Measurements from ENCODE around the gene RNF217. TPM values are rescaled to one million over a fixed set of nuclear protein-coding genes. Genes with fewer than 3 reads are reported as not detected.

RNF217 gene
- total and polyA plus RNA-seq, 2 of the 8 experiments (the other 6 are each of a cell fraction or from before 2014, with no cell fraction given) = 2.0 to 8.9 TPM

DNA sequence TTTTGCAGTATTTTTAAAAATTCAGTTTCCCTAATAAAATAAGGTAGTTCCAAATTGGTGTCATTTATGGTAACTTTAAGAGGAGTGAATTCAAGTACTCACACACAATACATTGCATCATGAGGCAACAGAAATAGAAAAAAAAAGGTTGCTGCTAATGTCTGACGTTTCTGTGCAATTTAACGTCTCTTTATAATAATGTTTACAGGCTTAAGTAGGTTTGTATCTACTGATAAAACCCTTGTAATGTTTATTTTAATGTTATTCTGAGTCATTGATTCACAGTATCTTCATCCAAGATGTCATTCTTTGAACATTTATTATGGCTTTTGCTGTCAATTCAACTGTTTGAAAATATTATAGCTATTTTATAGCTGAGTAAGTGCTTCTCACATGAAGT is 86.0 kb downstream of the RNF217 start (continued):
- TF ChIP-seq, protein P1, sequence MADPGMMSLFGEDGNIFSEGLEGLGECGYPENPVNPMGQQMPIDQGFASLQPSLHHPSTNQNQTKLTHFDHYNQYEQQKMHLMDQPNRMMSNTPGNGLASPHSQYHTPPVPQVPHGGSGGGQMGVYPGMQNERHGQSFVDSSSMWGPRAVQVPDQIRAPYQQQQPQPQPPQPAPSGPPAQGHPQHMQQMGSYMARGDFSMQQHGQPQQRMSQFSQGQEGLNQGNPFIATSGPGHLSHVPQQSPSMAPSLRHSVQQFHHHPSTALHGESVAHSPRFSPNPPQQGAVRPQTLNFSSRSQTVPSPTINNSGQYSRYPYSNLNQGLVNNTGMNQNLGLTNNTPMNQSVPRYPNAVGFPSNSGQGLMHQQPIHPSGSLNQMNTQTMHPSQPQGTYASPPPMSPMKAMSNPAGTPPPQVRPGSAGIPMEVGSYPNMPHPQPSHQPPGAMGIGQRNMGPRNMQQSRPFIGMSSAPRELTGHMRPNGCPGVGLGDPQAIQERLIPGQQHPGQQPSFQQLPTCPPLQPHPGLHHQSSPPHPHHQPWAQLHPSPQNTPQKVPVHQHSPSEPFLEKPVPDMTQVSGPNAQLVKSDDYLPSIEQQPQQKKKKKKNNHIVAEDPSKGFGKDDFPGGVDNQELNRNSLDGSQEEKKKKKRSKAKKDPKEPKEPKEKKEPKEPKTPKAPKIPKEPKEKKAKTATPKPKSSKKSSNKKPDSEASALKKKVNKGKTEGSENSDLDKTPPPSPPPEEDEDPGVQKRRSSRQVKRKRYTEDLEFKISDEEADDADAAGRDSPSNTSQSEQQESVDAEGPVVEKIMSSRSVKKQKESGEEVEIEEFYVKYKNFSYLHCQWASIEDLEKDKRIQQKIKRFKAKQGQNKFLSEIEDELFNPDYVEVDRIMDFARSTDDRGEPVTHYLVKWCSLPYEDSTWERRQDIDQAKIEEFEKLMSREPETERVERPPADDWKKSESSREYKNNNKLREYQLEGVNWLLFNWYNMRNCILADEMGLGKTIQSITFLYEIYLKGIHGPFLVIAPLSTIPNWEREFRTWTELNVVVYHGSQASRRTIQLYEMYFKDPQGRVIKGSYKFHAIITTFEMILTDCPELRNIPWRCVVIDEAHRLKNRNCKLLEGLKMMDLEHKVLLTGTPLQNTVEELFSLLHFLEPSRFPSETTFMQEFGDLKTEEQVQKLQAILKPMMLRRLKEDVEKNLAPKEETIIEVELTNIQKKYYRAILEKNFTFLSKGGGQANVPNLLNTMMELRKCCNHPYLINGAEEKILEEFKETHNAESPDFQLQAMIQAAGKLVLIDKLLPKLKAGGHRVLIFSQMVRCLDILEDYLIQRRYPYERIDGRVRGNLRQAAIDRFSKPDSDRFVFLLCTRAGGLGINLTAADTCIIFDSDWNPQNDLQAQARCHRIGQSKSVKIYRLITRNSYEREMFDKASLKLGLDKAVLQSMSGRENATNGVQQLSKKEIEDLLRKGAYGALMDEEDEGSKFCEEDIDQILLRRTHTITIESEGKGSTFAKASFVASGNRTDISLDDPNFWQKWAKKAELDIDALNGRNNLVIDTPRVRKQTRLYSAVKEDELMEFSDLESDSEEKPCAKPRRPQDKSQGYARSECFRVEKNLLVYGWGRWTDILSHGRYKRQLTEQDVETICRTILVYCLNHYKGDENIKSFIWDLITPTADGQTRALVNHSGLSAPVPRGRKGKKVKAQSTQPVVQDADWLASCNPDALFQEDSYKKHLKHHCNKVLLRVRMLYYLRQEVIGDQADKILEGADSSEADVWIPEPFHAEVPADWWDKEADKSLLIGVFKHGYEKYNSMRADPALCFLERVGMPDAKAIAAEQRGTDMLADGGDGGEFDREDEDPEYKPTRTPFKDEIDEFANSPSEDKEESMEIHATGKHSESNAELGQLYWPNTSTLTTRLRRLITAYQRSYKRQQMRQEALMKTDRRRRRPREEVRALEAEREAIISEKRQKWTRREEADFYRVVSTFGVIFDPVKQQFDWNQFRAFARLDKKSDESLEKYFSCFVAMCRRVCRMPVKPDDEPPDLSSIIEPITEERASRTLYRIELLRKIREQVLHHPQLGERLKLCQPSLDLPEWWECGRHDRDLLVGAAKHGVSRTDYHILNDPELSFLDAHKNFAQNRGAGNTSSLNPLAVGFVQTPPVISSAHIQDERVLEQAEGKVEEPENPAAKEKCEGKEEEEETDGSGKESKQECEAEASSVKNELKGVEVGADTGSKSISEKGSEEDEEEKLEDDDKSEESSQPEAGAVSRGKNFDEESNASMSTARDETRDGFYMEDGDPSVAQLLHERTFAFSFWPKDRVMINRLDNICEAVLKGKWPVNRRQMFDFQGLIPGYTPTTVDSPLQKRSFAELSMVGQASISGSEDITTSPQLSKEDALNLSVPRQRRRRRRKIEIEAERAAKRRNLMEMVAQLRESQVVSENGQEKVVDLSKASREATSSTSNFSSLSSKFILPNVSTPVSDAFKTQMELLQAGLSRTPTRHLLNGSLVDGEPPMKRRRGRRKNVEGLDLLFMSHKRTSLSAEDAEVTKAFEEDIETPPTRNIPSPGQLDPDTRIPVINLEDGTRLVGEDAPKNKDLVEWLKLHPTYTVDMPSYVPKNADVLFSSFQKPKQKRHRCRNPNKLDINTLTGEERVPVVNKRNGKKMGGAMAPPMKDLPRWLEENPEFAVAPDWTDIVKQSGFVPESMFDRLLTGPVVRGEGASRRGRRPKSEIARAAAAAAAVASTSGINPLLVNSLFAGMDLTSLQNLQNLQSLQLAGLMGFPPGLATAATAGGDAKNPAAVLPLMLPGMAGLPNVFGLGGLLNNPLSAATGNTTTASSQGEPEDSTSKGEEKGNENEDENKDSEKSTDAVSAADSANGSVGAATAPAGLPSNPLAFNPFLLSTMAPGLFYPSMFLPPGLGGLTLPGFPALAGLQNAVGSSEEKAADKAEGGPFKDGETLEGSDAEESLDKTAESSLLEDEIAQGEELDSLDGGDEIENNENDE (IDR thresholded peaks at IDR 0.05; ENCODE audit: insufficient replicate concordance, low read length) = no peak
- TF ChIP-seq, protein P2, sequence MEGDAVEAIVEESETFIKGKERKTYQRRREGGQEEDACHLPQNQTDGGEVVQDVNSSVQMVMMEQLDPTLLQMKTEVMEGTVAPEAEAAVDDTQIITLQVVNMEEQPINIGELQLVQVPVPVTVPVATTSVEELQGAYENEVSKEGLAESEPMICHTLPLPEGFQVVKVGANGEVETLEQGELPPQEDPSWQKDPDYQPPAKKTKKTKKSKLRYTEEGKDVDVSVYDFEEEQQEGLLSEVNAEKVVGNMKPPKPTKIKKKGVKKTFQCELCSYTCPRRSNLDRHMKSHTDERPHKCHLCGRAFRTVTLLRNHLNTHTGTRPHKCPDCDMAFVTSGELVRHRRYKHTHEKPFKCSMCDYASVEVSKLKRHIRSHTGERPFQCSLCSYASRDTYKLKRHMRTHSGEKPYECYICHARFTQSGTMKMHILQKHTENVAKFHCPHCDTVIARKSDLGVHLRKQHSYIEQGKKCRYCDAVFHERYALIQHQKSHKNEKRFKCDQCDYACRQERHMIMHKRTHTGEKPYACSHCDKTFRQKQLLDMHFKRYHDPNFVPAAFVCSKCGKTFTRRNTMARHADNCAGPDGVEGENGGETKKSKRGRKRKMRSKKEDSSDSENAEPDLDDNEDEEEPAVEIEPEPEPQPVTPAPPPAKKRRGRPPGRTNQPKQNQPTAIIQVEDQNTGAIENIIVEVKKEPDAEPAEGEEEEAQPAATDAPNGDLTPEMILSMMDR (IDR thresholded peaks at IDR 0.05; ENCODE audit: control extremely low read depth in 1 of 3, insufficient read depth in 1 of 3, low read depth in 1 of 3, low read length in 3 of 3) = no peak
- TF ChIP-seq SIRT6 (IDR thresholded peaks at IDR 0.05; ENCODE audit: low read length) (no peak), CEBPB (IDR thresholded peaks at IDR 0.05; ENCODE audit: low read depth, low read length) (no peak), RFX5 (IDR thresholded peaks at IDR 0.05; ENCODE audit: borderline replicate concordance, low read depth, low read length) (no peak), PHF8 (conservative IDR thresholded peaks at IDR 0.05; ENCODE audit: low read depth, low read length) (no peak), RAD21 (IDR thresholded peaks at IDR 0.05 in 1 of 2, conservative IDR thresholded peaks at IDR 0.05 in 1 of 2; ENCODE audit: low read depth in 2 of 2, low read length in 2 of 2) (no peak)
- TF ChIP-seq, protein P3, sequence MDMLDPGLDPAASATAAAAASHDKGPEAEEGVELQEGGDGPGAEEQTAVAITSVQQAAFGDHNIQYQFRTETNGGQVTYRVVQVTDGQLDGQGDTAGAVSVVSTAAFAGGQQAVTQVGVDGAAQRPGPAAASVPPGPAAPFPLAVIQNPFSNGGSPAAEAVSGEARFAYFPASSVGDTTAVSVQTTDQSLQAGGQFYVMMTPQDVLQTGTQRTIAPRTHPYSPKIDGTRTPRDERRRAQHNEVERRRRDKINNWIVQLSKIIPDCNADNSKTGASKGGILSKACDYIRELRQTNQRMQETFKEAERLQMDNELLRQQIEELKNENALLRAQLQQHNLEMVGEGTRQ (IDR thresholded peaks at IDR 0.05; ENCODE audit: low read length) = no peak

Measured in H1 (cell line).